ENCODE measurements around the gene DYSF.

DNA sequence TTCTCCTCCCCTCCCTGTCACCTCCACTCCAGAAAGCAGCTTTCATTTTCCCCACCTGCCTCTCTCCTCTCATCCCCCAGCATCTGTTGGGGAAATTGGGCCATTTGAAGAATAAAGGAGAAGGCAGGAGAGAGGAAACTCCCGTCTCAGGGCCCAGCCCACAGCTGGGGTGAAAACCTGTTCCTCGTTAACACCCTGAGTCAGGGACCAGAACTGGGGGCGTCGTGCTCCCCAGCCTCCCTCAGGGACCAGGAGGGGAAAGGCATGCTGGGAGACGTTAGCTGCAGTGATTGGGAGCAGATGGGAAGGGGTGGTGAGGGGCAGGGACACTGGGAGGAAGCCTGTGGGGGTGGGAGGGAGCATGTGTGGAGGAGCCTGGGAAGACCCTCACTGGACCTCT, 251.3 kb downstream of the DYSF start:
- no peak for TF ChIP-seq CTCF (conservative IDR thresholded peaks at IDR 0.05; ENCODE audit: low read length)
- no peak for TF ChIP-seq EZH2phosphoT487 (IDR thresholded peaks at IDR 0.05; ENCODE audit: borderline replicate concordance, low read depth, low read length)
